Activated CD4-positive, alpha-beta T cell treated with anti-CD3 and anti-CD28 coated beads, Interleukin-2, amount 50 U/mL, for 16 hours (primary cell): ENCODE measurements around the gene ZNF497.
"Not testable (repeated sequence)": the region's sequence is repeated elsewhere in the genome, so short reads cannot be mapped to it uniquely, and the experiment has no call there.

Source experiments
- DNase-seq: peaks from one replicate; pipeline ENCODE4 v3.0.0-alpha.2; 2020

Gene ZNF497

DNA sequence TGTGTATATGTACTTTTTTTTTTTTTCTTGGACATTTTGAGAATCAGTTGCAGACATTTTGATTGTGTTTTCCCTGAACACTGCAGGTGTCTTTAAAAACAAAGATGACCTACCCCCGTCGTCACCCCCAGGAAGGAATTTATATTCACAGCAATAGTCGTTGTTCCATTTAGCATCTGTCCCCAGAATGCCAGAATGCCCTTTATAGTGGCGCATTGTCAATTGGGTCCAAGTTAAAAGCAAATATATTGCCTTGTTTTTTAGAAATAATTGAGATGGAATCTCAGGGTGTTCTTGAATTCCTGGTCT lies 31.1 kb upstream of the ZNF497 start:
- no peak for DNase-seq

- DNase-seq: no peak
Measured at GRCh38 chr19:58392945-58393724, 30.6 kb upstream of the ZNF497 start.

GRCh38 chr19:58388175-58388526 lies 25.6 kb upstream of the ZNF497 start:
- no peak for DNase-seq

GRCh38 chr19:58387338-58388174 lies 25.0 kb upstream of the ZNF497 start:
- no peak for DNase-seq

DNA sequence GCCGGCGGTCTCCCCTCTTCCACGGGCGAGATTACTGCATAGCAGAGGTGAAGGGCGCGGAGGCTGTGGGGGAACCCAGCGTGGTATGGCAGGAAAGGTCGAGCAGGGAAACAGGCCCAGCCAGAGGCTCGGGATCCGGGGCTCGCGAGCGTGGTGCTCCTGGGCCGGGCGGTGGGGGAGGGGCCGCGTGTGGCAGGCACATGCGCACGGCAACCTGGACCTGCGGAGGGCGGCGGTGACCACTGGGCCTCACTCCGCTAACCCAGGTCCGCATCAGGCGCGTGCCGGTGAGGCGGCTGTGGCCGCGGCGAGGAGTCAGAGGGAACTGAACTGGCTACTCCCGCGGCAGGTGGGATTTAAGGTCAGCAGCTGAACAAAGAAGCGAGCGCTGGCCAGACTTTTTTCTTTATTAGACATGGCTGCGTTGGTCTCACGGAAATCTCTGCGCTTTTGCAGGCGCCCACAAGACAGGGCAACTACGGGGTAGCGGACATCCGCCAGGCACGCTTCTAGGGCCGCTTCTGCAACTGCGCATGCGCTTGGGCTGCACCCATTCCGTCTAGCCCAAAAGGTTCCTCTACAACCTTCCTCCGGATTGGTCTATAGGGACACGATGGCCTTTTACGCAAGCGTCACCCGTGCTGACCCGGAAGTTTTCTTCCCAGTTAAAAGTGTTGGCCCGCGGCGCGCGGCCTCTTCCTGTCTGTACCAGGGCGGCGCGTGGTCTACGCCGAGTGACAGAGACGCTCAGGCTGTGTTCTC lies 24.2 kb upstream of the ZNF497 start, which contains the start of gene RPS5:
Gene RPS5, plus strand, starts transcription at position 694 of the 762 bp plus-strand sequence. CDS start 869 bp downstream, outside the sequence.
- DNase-seq: peak; percentile 99

DNA sequence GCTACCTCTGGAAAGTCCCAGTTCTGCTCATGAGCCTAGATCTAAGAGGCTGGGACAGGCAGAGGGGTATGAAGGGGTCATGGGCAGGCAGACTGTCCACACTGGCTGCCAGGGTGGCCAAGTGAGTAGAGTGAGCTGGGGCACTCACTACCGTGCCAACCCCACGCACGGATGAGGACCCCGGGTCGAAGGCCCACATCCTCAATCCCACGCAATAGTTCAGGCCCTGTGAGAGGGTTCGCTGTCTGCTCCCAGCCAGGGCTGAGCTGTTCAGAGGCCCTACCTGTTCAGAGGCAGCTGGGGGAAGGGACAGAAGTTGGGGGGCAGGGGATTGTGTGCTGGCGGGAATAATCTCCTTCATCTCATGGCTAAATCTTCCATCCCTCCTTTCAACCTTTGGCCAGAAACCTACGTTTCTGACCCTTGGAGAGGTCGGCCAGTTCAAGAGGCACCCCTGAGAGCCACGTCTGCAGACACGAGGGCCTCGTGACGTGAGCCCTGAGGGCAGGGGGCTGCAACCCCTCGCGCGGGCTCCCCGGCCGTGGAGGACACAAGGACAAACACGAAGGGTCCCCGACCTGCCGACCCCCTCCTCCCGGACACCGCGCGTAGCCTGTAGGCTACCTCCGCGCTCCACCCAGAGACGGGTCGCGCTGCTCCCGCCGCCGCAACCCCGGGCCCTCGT lies 23.5 kb upstream of the ZNF497 start:
- peak; percentile 34 for DNase-seq

GRCh38 chr19:58385313-58385890 lies 22.9 kb upstream of the ZNF497 start:
- no peak for DNase-seq

DNA sequence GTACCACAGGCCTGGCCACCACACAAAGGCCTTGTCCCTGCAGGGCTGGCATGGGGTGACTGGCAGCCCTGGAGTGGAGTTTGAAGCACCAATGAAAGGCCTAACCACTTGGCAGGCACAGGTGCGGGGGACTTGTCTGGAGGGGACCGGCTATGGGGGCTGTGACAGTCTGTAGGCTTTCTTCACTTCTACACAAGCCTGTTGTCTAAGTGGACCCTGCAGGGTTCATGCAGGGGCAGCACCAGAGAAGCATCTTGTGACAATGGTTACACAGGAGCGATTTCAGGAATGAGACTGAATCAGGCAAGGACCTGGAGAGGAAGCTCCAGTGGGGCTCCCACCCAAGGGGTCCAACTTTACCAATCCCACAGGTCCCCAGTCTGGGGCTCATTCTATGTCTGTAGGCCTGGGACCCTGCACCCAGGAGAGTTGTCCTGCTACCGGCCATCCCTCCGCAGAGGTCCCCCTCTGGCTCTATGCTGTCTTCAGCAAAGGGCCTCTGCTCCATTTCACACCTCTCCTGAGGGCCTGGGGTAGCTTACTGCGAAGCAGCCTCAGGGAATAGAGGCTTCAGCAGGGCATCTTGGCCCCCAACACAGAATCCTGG lies 20.5 kb upstream of the ZNF497 start:
- DNase-seq: no peak

GRCh38 chr19:58381460-58382212 lies 19.1 kb upstream of the ZNF497 start:
- DNase-seq: no peak

GRCh38 chr19:58380662-58381459 lies 18.3 kb upstream of the ZNF497 start, which contains the start of gene ZNF837:
Gene ZNF837, minus strand, starts transcription at chr19:58381030. Its CDS starts 11,698 bp downstream, at chr19:58369332.
- DNase-seq: peak; percentile 100

DNA sequence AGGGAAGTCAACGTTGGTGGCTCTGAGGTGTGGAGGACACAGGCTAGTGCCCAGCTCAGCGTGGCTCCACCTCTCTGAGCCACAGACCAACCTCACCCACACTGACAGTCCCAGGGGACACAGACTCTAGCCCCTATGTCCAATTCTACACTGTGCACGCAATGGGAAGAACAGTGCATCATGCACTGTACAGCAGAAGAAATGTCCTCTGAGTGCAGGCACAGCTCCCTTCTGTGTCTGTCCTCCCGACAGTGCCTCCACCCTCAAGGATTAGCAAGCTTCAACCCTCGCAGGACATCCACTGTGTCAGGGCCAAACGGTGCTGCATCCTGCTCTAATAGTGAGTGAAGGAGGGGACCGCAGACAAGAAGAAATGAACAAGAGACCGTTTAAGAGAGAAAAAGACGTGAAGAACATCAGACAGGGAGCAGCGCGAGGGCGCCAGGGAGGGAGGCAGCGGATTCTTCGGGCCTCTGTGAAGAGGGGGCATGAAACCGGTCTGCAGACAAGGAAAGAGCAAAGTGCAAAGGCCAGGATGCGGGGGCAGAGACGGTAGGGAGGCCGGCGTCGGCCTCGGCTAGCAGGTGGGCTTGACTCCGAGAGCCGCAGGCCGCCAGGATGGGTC lies 17.6 kb upstream of the ZNF497 start:
- DNase-seq: no peak

DNA sequence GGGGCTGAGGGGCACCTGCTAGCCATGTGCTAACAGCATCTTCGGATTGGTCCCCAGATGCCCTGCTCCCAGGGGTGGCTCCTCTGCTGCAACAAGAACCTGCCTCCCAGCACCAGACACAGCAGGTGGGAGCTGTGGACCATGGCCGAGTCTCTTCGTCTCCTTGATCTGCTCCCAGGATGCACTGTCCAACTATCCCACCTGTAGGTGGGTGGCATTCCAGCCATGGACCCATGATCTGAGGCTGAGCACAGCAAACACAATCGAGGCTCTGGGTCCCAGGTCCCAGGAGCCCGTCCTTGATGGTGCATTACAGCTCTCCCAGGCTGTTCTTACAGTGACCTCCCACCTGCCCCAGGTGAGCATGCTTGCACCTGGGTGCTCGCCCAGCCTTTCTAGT lies 16.7 kb upstream of the ZNF497 start:
- DNase-seq: no peak

- DNase-seq: not testable (repeated sequence)
Measured at GRCh38 chr19:58376724-58377123, 14.2 kb upstream of the ZNF497 start.

- DNase-seq: no peak
Measured at GRCh38 chr19:58374200-58374599, 11.6 kb upstream of the ZNF497 start.

GRCh38 chr19:58372311-58373133 lies 10.0 kb upstream of the ZNF497 start:
- DNase-seq: no peak

DNA sequence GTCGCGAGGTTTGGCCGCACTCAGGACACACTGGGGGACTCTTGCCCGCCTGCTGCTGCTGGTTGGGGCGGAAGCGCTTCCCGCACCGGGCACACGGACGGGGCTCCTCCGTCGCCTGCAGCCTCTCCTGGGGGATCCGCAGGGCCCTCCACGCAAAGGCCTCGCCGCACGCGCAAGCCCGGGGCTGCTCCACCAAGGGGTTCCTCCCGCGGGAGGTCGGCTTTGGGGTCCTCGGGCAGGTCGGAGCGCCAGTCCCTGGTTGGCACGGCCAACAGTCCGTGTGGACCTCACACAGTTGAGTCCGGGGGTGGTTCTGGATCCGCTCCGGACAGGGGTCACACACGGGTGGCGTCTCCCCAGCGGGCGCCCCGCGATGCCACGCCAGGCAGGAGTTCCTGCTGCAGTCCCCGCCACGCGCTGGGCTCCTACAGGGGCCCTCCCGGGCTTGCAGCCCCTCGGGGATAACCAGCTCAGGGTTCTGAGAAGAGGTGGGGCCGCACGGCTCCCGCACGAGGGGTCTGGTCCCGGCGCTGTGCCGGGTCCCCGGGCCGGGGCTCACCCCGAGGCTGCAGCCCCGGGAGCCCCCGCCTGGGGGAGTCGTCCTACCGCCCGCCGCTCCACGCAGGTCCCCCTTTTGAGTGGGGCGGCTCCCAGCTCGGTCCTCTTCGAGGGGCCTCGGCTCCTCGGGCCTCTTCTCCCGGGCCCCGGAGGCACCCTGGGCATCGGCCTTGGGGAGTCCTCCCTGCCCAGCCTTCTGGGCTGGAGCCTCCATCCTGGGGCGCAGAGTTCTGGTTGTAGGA lies 6.2 kb upstream of the ZNF497 start:
- DNase-seq: no peak

DNA sequence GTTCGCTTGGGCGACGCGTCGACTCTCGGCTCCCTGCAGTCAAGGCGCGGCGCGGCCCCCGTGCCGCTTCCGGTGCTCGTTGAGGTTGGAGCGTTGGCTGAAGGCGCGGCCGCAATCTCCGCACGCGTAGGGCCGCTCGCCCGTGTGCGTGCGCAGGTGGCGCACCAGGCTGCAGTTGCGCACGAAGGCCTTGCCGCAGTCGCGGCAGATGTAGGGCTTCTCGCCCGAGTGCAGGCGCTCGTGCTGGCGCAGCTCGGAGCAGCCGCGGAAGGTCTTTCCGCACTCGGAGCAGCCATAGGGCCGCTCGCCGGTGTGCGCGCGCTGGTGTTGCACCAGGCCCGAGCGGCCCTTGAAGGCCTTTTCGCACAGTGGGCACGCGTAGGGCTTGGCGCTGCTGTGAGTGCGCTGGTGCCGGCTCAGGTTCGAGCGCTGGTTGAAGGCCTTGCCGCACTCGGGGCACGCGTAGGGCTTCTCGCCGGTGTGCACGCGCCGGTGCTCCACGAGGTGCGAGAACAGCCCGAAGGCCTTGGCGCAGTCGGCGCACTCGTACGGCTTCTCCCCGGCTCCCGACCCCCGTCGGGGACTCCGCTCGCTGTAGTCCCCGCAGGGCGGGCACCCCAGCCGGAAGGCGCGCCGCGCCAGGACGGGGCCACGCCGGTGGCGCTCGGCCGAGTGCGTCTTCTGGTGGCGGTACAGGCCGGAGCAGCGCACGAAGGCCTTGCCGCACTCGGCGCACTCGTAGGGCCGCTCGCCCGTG lies 5.3 kb upstream of the ZNF497 start:
- no peak for DNase-seq
